Left colon (tissue), 2 donors: Measurements from ENCODE around the gene NDUFA8. TPM values are rescaled to one million over a fixed set of nuclear protein-coding genes. Genes with fewer than 3 reads are reported as not detected.

Experiments used
- ATAC-seq: fragments of 200-7000 bp; cut with Tn5 transposase; one replicate; pipeline ENCODE4 v1.9.1; 2020; ENCODE audit warnings: mild to moderate bottlenecking, moderate library complexity
- DNase-seq, 2 donors: peaks; one replicate each; pipeline ENCODE4 v3.0.0-alpha.2; 2020
- intact Hi-C, 2 donors: fragments of 100-400 bp; cut with DNase I in 1 of 2; cut with micrococcal nuclease in 1 of 2; formaldehyde crosslinking; loops; one replicate each; pipeline versions ENCODE4 v1.11.2 to v1.14.0; 2022; cut with DNase I, micrococcal nuclease
- total RNA-seq, 2 donors: library from RNA; stranded (reverse); fragmentation: NEBNext Ultra II Directional; extraction: Animal tissue kit (Norgen Biotek cat#: 25700); gene quantifications; one replicate each; pipeline ENCODE4 v1.2.1, GENCODE V29; 2021
- donor health status: DM: no; HTN: no; CAD: no.
- donor health status: DM: yes; HTN: yes; CAD: no.

Gene NDUFA8
- total RNA-seq, 2 donors from 2014 or later, result 75.3 to 78.9 TPM

GRCh38 chr9:122115176-122116035, 44.2 kb downstream of the NDUFA8 start:
- ATAC-seq (no peak), DNase-seq (no peak)
- intact Hi-C loops, result no loop called here

GRCh38 chr9:122113574-122113973, 46.0 kb downstream of the NDUFA8 start:
- intact Hi-C loops, result no loop called here
- DNase-seq (no peak), ATAC-seq (no peak)

DNA sequence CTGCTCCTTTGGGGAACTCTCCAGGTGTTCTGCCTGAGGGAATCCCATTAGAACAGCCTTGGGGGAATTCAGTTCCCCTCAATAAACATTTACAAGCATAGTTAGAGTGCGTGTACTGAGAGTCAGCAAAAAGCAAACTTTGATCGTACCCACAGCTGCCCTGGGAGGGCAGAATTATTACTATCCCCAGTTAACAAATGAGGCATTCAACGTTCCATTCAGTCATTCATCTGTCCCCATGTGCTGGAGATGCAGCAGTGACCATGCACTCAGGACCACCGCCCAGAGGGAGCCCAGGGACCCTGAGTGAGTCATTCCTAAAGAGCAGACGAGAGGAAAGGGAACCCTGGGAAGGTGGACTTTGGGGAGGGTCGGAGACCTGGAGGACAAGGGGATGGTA, 47.3 kb downstream of the NDUFA8 start:
- intact Hi-C loops, result no loop called here
- no peak for ATAC-seq
- DNase-seq, result no peak

DNA sequence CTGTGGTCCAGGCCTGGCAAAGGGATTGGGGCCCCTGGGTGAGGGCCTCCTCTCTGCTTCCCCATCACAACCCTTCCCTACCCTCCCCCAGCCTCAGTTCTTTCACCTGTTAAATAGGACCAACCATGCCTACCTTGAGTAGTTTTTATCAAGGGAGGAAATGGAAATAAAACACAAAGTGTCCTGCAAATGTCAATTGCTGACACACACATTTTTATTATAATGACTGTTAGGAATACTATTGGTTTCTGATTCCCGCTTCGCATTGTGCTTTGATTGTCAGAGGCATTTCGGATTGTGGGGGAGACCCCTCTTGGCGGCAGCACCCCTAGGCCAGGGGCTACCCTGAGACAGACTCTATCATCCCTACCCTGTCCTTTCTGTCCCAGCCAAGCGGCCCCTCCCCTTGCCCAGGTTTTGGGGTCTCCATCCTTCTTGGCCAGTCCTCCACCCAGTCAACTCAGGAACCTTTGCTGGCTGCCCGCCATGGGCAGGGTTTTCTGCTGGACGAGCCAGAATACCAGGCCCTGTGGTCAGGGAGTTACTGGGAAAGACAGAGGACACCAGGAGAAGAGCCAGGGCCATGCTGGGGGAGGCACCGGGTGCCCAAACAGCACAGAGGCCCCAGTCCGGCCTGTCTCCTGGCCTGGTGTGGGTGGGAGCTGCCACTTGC, 48.0 kb downstream of the NDUFA8 start:
- intact Hi-C loops, result no loop called here
- no peak for DNase-seq
- ATAC-seq, result no peak

GRCh38 chr9:122110100-122110833, 49.3 kb downstream of the NDUFA8 start:
- intact Hi-C loops, result no loop called here
- DNase-seq (no peak), ATAC-seq (no peak)

- intact Hi-C loops, result no loop called here
- ATAC-seq, result no peak
- no peak for DNase-seq
These were observed 50.4 kb downstream of the NDUFA8 start for GRCh38 chr9:122109035-122109813.

GRCh38 chr9:122107291-122107805, 52.2 kb downstream of the NDUFA8 start:
- DNase-seq (peak in 1 of 2 donors; percentile 44), ATAC-seq (no peak)
- intact Hi-C loops, result no loop called here

DNA sequence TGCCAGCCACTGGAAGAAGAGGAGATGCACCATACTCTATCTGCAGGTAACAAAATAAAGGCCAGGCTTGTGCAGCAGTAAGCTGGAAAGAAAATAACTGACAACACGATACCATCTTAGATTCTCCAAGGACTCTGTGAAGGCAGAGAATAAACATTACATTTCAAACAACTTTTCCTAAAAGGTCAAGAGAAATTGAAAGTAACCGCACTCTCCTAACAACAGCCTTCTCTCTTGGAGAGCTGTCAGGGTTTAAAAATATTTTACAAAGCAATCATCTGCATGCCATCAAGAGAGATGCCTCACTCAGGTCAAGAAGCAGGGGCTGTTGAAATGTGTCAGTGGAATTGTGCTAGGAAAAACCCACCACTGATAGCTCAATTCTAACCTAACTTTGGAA, 53.0 kb downstream of the NDUFA8 start:
- intact Hi-C loops, result no loop called here
- no peak for DNase-seq
- ATAC-seq, result no peak

GRCh38 chr9:122103985-122104384, 55.6 kb downstream of the NDUFA8 start:
- DNase-seq (no peak), ATAC-seq (no peak)
- intact Hi-C loops, result no loop called here

- intact Hi-C loops, result no loop called here
- DNase-seq (no peak), ATAC-seq (no peak)
These were observed 57.4 kb downstream of the NDUFA8 start for GRCh38 chr9:122102156-122102555.

DNA sequence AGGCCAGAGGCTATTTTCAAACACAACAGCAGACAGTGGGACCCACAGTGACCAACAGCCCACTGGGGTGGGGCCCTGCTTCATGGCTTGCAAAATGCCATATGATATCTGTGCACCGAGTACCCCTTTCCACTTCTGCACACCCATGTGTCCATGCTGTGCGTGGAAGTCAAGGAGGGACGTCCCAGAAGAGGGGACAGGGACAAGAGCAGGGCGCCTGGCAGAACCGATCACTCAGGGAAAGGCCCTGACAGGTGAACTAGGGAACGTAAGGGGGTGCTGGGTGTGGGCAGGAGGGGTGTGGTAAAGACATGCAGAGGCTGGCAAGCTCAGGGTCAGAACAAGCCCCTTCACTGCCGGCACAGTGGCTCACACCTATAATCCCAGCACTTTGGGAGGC, 58.8 kb downstream of the NDUFA8 start:
- no peak for DNase-seq
- intact Hi-C loops, result no loop called here
- no peak for ATAC-seq

- peak; percentile 88 for ATAC-seq
- intact Hi-C loops, result no loop called here
These were observed 60.2 kb downstream of the NDUFA8 start for GRCh38 chr9:122099271-122099869.

DNA sequence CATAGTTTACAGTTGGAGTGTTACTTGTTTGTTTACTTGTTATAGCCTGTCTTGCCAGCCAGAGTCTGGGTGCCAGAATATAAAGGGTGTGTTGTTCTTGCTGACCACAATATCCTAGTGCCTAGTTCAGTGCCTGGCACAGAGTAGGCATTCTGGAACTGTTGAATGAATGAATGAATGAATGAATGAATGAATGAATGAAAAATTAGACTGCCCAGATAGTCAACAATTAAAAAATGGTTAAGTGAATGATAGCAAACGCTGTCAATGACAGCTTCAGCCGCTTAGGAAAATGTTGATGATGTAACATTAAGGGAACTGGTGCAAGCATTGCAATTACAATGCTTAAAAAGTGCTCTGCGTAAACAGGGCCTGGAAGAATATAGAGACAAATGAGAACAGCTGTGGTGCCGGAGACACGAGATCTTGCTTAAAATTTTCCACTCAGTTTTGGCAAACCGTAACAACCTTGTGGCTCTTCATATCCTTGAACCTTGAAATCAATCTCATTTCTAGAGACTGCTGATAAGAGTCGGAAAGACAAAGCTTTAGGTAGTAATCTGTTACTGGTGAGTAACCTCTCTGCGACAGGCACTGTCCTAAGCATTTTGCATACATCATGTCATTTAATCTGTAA, 61.8 kb downstream of the NDUFA8 start:
- no peak for DNase-seq
- no peak for ATAC-seq
- intact Hi-C loops, result no loop called here

More at GRCh38 chr9:122099271-122099869, 60.2 kb downstream of the NDUFA8 start:
- DNase-seq, result peak; percentile 67 to 94

- DNase-seq, result no peak
- intact Hi-C loops, result no loop called here
- no peak for ATAC-seq
These were observed 62.8 kb downstream of the NDUFA8 start for GRCh38 chr9:122096620-122097415.

- DNase-seq (peak in 1 of 2 donors; percentile 73), ATAC-seq (no peak)
- intact Hi-C loops, result no loop called here
These were observed 64.4 kb downstream of the NDUFA8 start for GRCh38 chr9:122095010-122095767.
